Activated T-cell treated with anti-CD3 and anti-CD28 coated beads, Interleukin-2, amount 50 U/mL, for 1 hour (primary cell): ENCODE results near the gene TDRD12.
"Not testable (repeated sequence)": the region's sequence is repeated elsewhere in the genome, so short reads cannot be mapped to it uniquely, and the experiment has no call there.

Experiments
- DNase-seq: peaks from one replicate; pipeline ENCODE4 v3.0.0-alpha.2; 2020

Gene TDRD12

GRCh38 chr19:32694316-32694715, 25.3 kb upstream of the TDRD12 start:
- DNase-seq, result not testable (repeated sequence)

GRCh38 chr19:32694851-32695250, 24.7 kb upstream of the TDRD12 start:
- not testable (repeated sequence) for DNase-seq

GRCh38 chr19:32695506-32695905, 24.1 kb upstream of the TDRD12 start:
- DNase-seq, result not testable (repeated sequence)

- not testable (repeated sequence) for DNase-seq
Measured at GRCh38 chr19:32696771-32697170, 22.8 kb upstream of the TDRD12 start.

GRCh38 chr19:32700129-32700528, 19.4 kb upstream of the TDRD12 start:
- not testable (repeated sequence) for DNase-seq

- DNase-seq, result no peak
Measured at GRCh38 chr19:32702010-32702409, 17.6 kb upstream of the TDRD12 start.

- DNase-seq, result not testable (repeated sequence)
Measured at GRCh38 chr19:32704006-32704405, 15.6 kb upstream of the TDRD12 start.

- no peak for DNase-seq
Measured at GRCh38 chr19:32708457-32708856, 11.1 kb upstream of the TDRD12 start.

- DNase-seq, result no peak
Measured at GRCh38 chr19:32709032-32709431, 10.5 kb upstream of the TDRD12 start.

- no peak for DNase-seq
Measured at GRCh38 chr19:32711747-32712146, 7.8 kb upstream of the TDRD12 start.

GRCh38 chr19:32716203-32716602, 3.4 kb upstream of the TDRD12 start:
- not testable (repeated sequence) for DNase-seq

GRCh38 chr19:32717496-32717895, 2.1 kb upstream of the TDRD12 start:
- DNase-seq, result no peak

GRCh38 chr19:32718286-32718685, 1.3 kb upstream of the TDRD12 start:
- no peak for DNase-seq

- DNase-seq, result no peak
Measured at GRCh38 chr19:32720216-32720935, 809 bp downstream of the TDRD12 start.

- DNase-seq, result no peak
Measured at GRCh38 chr19:32720936-32721250, 1.3 kb downstream of the TDRD12 start.

- DNase-seq, result no peak
Measured at GRCh38 chr19:32735936-32736335, 16.4 kb downstream of the TDRD12 start.

GRCh38 chr19:32743021-32743420, 23.5 kb downstream of the TDRD12 start:
- DNase-seq, result no peak

GRCh38 chr19:32743447-32743846, 23.9 kb downstream of the TDRD12 start:
- DNase-seq, result no peak

- DNase-seq, result no peak
Measured at GRCh38 chr19:32744555-32745325, 25.2 kb downstream of the TDRD12 start.

- DNase-seq, result not testable (repeated sequence)
Measured at GRCh38 chr19:32745594-32746251, 26.2 kb downstream of the TDRD12 start.

GRCh38 chr19:32746631-32747196, 27.1 kb downstream of the TDRD12 start:
- not testable (repeated sequence) for DNase-seq

- no peak for DNase-seq
Measured at GRCh38 chr19:32748497-32748896, 28.9 kb downstream of the TDRD12 start.

- no peak for DNase-seq
Measured at GRCh38 chr19:32748948-32749347, 29.4 kb downstream of the TDRD12 start.

GRCh38 chr19:32749361-32749760, 29.8 kb downstream of the TDRD12 start:
- DNase-seq, result no peak
